Measurements from ENCODE around the gene TMEM154. TPM values are rescaled to one million over a fixed set of nuclear protein-coding genes. Genes with fewer than 3 reads are reported as not detected.

The TMEM154 gene
- total and polyA plus RNA-seq, 4 donors: 1.6 to 18.9 (median 8.5) TPM

DNA sequence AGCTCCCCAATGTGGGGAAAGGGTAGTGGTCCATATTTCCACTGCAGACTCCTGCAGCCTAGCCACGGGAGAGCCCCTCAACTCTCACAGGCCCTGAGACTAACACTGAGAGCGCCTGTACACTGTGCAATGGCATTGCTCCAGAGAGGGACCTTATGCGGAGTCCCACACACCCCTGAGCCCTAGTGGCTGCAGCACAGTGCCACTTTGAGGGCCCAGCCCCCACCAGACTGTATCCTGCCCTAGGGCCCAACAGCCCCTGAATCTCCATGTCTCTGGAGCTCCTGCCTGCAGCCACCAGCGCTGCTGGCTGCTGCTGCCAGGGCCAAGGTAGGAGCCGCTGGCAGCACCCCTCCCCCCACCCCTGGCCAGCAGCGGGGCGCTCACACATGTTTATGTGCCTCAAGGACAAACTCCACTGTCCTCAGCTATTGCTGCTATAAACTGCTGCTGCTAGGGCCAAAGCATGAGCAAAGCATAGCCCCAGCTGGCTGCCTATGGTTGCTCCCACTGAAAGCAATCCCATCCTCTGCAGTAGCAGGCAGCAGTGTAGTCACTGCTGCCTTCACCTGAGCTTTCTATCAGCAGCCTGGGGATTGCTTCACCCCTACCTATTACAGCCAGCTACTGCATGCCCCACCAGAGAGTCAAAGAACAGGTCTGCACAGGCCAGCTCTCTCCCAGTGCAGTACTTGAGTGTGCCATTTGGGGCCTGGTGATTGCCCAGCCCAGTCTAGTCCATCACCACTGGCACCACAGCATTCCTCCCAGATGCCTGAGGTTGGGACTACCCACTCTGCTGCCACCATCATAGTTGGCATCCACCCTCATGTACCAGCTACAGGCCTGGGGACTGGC, 24.3 kb downstream of the TMEM154 start:
- H3K4me3 ChIP-seq: no peak overlapping the region
- no peaks in the 10 kb centered on the region for H3K4me1 ChIP-seq (ENCODE audit: control insufficient read depth in 5 of 5, insufficient read depth in 5 of 5, low read length in 5 of 5)
- no peaks in the 10 kb centered on the region for H3K27me3 ChIP-seq (ENCODE audit: control insufficient read depth in 3 of 3, insufficient read depth in 3 of 3, low read length in 2 of 3)
- peaks cover 0 to 12% (median 8%) of the 10 kb centered on the region in 4 donors for H3K9me3 ChIP-seq (ENCODE audit: control insufficient read depth in 4 of 4, insufficient read depth in 3 of 4, low read length in 3 of 4)
- H3K36me3 ChIP-seq (ENCODE audit: control insufficient read depth in 4 of 4, insufficient read depth in 4 of 4, low read length in 4 of 4): no peaks in the 10 kb centered on the region
- WGBS, 2 donors: 93% methylated on average over 7 of the region's 7 CpGs
- DNase-seq (no peak), ATAC-seq (ENCODE audit: insufficient read depth, low FRiP score) (no peak)
- TF ChIP-seq, protein P1, sequence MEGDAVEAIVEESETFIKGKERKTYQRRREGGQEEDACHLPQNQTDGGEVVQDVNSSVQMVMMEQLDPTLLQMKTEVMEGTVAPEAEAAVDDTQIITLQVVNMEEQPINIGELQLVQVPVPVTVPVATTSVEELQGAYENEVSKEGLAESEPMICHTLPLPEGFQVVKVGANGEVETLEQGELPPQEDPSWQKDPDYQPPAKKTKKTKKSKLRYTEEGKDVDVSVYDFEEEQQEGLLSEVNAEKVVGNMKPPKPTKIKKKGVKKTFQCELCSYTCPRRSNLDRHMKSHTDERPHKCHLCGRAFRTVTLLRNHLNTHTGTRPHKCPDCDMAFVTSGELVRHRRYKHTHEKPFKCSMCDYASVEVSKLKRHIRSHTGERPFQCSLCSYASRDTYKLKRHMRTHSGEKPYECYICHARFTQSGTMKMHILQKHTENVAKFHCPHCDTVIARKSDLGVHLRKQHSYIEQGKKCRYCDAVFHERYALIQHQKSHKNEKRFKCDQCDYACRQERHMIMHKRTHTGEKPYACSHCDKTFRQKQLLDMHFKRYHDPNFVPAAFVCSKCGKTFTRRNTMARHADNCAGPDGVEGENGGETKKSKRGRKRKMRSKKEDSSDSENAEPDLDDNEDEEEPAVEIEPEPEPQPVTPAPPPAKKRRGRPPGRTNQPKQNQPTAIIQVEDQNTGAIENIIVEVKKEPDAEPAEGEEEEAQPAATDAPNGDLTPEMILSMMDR (IDR thresholded peaks at IDR 0.05; ENCODE audit: control extremely low read depth, extremely low read depth): no peak
- no peak overlapping the region for H3K9ac ChIP-seq (ENCODE audit: insufficient read depth in 1 of 2, low read length in 2 of 2)
- no peak overlapping the region for H3K27ac ChIP-seq (ENCODE audit: low read depth in 1 of 2, low read length in 1 of 2)

DNA sequence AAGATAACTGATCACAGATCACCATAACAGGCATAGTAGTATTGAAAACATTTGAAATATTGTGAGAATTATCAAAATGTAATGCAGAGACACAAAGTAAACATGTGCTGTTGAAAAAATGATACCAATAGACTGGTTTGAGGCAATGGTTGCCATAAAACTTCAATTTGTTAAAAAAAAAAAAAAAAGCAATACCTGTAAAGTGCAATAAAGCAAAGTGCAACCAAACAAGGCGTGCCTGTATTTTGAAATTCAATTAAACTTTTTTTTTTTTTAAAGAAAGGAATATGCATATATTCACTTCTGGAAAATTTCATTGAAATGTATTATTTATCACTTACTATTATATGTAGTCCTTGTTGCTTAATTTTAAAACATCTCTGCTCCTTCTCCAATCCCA, 27.7 kb downstream of the TMEM154 start:
- 100% methylated on average over 1 of the region's 1 CpG for WGBS, 2 donors
- TF ChIP-seq, protein P1 (IDR thresholded peaks at IDR 0.05; ENCODE audit: control extremely low read depth, extremely low read depth): no peak
- peaks cover 0 to 6% (median under 1%) of the 10 kb centered on the region in 4 donors for H3K9me3 ChIP-seq (ENCODE audit: control insufficient read depth in 4 of 4, insufficient read depth in 3 of 4, low read length in 3 of 4)
- ATAC-seq (ENCODE audit: insufficient read depth, low FRiP score) (no peak), DNase-seq (no peak)
- no peak overlapping the region for H3K9ac ChIP-seq (ENCODE audit: insufficient read depth in 1 of 2, low read length in 2 of 2)
- H3K27me3 ChIP-seq (ENCODE audit: control insufficient read depth in 3 of 3, insufficient read depth in 3 of 3, low read length in 2 of 3): no peaks in the 10 kb centered on the region
- H3K27ac ChIP-seq (ENCODE audit: low read depth in 1 of 2, low read length in 1 of 2): no peak overlapping the region
- H3K4me3 ChIP-seq: no peak overlapping the region
- H3K4me1 ChIP-seq (ENCODE audit: control insufficient read depth in 5 of 5, insufficient read depth in 5 of 5, low read length in 5 of 5): no peaks in the 10 kb centered on the region
- H3K36me3 ChIP-seq (ENCODE audit: control insufficient read depth in 4 of 4, insufficient read depth in 4 of 4, low read length in 4 of 4): no peaks in the 10 kb centered on the region

DNA sequence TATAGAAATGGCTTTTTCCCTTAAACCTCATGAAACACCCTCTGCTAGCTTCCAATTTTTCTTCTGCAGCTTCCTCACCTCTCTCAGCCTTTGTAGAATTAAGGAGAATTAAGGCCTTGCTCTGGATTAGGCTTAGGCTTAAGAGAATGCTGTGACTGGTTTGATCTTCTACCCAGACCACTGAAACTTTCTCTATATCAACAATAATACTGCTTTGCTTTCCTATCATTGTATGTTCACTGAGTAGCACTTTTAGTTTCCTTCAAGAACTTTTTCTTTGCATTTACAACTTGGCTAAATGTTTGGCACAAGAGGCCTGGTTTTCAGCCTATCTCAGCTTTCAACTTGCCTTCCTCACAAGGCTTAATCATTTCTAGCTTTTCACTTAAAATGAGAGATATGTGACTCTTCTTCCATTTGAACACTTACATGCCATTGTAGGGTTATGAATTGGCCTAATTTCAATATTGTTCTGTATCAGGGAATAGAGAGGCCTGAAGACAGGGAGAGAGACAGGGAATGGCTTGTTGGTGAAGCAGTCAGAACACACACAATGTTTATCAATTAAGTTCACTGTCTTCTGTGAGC, 28.2 kb downstream of the TMEM154 start:
- no peak for ATAC-seq (ENCODE audit: insufficient read depth, low FRiP score)
- Histone ChIP-seq H3K9me3 (ENCODE audit: control insufficient read depth in 4 of 4, insufficient read depth in 3 of 4, low read length in 3 of 4) (peaks cover 0 to 5% (median 0%) of the 10 kb centered on the region in 4 donors), H3K27ac (ENCODE audit: low read depth in 1 of 2, low read length in 1 of 2) (no peak overlapping the region), H3K9ac (ENCODE audit: insufficient read depth in 1 of 2, low read length in 2 of 2) (no peak overlapping the region), H3K36me3 (ENCODE audit: control insufficient read depth in 4 of 4, insufficient read depth in 4 of 4, low read length in 4 of 4) (no peaks in the 10 kb centered on the region), H3K4me1 (ENCODE audit: control insufficient read depth in 5 of 5, insufficient read depth in 5 of 5, low read length in 5 of 5) (no peaks in the 10 kb centered on the region), H3K4me3 (no peak overlapping the region), H3K27me3 (ENCODE audit: control insufficient read depth in 3 of 3, insufficient read depth in 3 of 3, low read length in 2 of 3) (no peaks in the 10 kb centered on the region)
- TF ChIP-seq, protein P1 (IDR thresholded peaks at IDR 0.05; ENCODE audit: control extremely low read depth, extremely low read depth): no peak
- no peak for DNase-seq

Data from lung (tissue), 12 donors.